Endothelial cell of umbilical vein (primary cell): ENCODE results near the gene ADRA2A.

Source experiments
- CTCF ChIP-seq, 2 donors: IDR thresholded peaks; 1 replicate in 1 of 2; 2 replicates in 1 of 2; pipeline ENCODE4 v1.5.1; 2011; ENCODE audit warnings: low read length in 2 of 2, mild to moderate bottlenecking in 2 of 2, moderate library complexity in 2 of 2, control low read depth in 1 of 2, inconsistent platforms in 1 of 2, low read depth in 1 of 2; ENCODE audit not compliant: insufficient read depth in 1 of 2; ENCODE audit errors: extremely low read depth in 1 of 2
- EZH2 ChIP-seq: IDR thresholded peaks from 2 replicates; pipeline ENCODE4 v1.6.1; 2012; ENCODE audit warnings: borderline replicate concordance, low read depth, mild to moderate bottlenecking, moderate library complexity, low read length, inconsistent platforms; ENCODE audit not compliant: severe bottlenecking
- FOS ChIP-seq: IDR thresholded peaks from 2 replicates; pipeline ENCODE4 v1.6.1; 2011; ENCODE audit warnings: mild to moderate bottlenecking, low read length, moderate library complexity, borderline replicate concordance; ENCODE audit not compliant: insufficient read depth
- GATA2 ChIP-seq: IDR thresholded peaks from 2 replicates; pipeline ENCODE4 v1.7.0; 2011; ENCODE audit warnings: low read depth, mild to moderate bottlenecking, moderate library complexity, mixed read lengths, low read length; ENCODE audit not compliant: insufficient read length, insufficient read depth
- JUN ChIP-seq: IDR thresholded peaks from 2 replicates; pipeline ENCODE4 v1.6.1; 2011; ENCODE audit warnings: borderline replicate concordance, low read depth; ENCODE audit not compliant: insufficient read length, insufficient read depth
- MAX ChIP-seq: IDR thresholded peaks from 2 replicates; pipeline ENCODE4 v1.6.1; 2011; ENCODE audit not compliant: insufficient read depth, insufficient read length
- MYC ChIP-seq: IDR thresholded peaks from one replicate; pipeline ENCODE4 v1.6.1; 2011; ENCODE audit warnings: mild to moderate bottlenecking, low read depth, low read length
- POLR2A ChIP-seq: IDR thresholded peaks from 2 replicates; pipeline ENCODE4 v1.6.1; 2012; ENCODE audit warnings: low read depth, mild to moderate bottlenecking, control low read depth, low read length
- POLR2AphosphoS5 ChIP-seq: IDR thresholded peaks from 2 replicates; pipeline ENCODE4 v1.6.1; 2012; ENCODE audit warnings: low read depth, mild to moderate bottlenecking, control low read depth, low read length, moderate library complexity; ENCODE audit not compliant: insufficient read depth

- no peak for TF ChIP-seq CTCF (IDR thresholded peaks at IDR 0.05; ENCODE audit: extremely low read depth in 1 of 2, insufficient read depth in 1 of 2, low read depth in 1 of 2, low read length in 2 of 2)
- no peak for TF ChIP-seq EZH2
- TF ChIP-seq POLR2A = no peak
- no peak for TF ChIP-seq MYC
- TF ChIP-seq POLR2AphosphoS5 = no peak
- no peak for TF ChIP-seq JUN
- TF ChIP-seq FOS = no peak
- no peak for TF ChIP-seq MAX
- TF ChIP-seq GATA2 = no peak
Observed at GRCh38 chr10:111112333-111112732, 35.5 kb downstream of the ADRA2A start.
